Thyroid gland (tissue), 4 donors: Measurements from ENCODE around the gene KRT86. TPM values are rescaled to one million over a fixed set of nuclear protein-coding genes. Genes with fewer than 3 reads are reported as not detected.

Experiments used
- DNase-seq, 2 donors: peaks; one replicate each; pipeline ENCODE4 v3.0.0-alpha.2; 2019
- H3K27ac ChIP-seq, 3 donors: fragments of 200-600 bp; sonication (generic); 1 replicate in 2 of 3; 2 replicates in 1 of 3; pipeline ENCODE4 v1.5.1; 2016 to 2019; ENCODE audit warnings: mild to moderate bottlenecking in 1 of 3, moderate library complexity in 1 of 3
- H3K27me3 ChIP-seq: fragments of 200-600 bp; sonication (generic); one replicate; pipeline ENCODE4 v1.5.1; 2019
- H3K36me3 ChIP-seq, 2 donors: fragments of 200-600 bp; sonication (generic); one replicate each; pipeline ENCODE4 v1.5.1; 2016 to 2019
- H3K4me1 ChIP-seq, 2 donors: fragments of 200-600 bp; sonication (generic); one replicate each; pipeline ENCODE4 v1.5.1; 2017 to 2019
- H3K4me3 ChIP-seq, 3 donors: fragments of 200-600 bp; sonication (generic); replicated peaks in 1 of 3; 1 replicate in 2 of 3; 2 replicates in 1 of 3; pipeline ENCODE4 v1.5.1; 2016; ENCODE audit warnings: mild to moderate bottlenecking in 1 of 3
- H3K9me3 ChIP-seq: fragments of 200-600 bp; sonication (generic); one replicate; pipeline ENCODE4 v1.5.1; 2017
- CTCF ChIP-seq, 6 experiments: fragments of 200-600 bp in 3 of 6; fragments of 450-650 bp in 3 of 6; sonication (generic) in 3 of 6; IDR thresholded peaks; one replicate each; pipeline ENCODE4 v1.5.1; 2016 to 2019; ENCODE audit warnings: antibody characterized with exemption in 6 of 6, mild to moderate bottlenecking in 2 of 6, inconsistent platforms in 1 of 6, moderate library complexity in 1 of 6
- POLR2A ChIP-seq, 2 donors: fragments of 450-650 bp; IDR thresholded peaks; one replicate each; pipeline ENCODE4 v1.6.1; 2017; ENCODE audit warnings: antibody characterized with exemption in 2 of 2, mild to moderate bottlenecking in 2 of 2, moderate library complexity in 1 of 2
- WGBS, 2 donors: methylation state at CpG; one replicate each; pipeline ENCODE4 v1.1.5; 2017; 5-methylcytosine and 5-hydroxymethylcytosine counted together
- intact Hi-C: fragments of 100-400 bp; cut with DNase I; formaldehyde crosslinking; loops from one replicate; pipeline ENCODE4 v1.15.1; 2023
- total RNA-seq, 4 donors: library from RNA; depleted of rRNA; stranded (reverse); fragments of >200 nt; gene quantifications; one replicate each; pipeline ENCODE4 v1.2.3, GENCODE V29; 2016

KRT86 gene
- total RNA-seq, 4 donors from 2014 or later = 0.13 to 1.1 (median 0.42) TPM

GRCh38 chr12:52334185-52334584 is 59.7 kb downstream of the KRT86 start:
- Histone ChIP-seq H3K4me1 (peaks cover 6 to 16% of the 10 kb centered on the region in 2 donors), H3K9me3 (no peaks in the 10 kb centered on the region), H3K27ac (no peak overlapping the region), H3K36me3 (no peaks in the 10 kb centered on the region), H3K4me3 (no peak overlapping the region), H3K27me3 (no peaks in the 10 kb centered on the region)
- TF ChIP-seq POLR2A (IDR thresholded peaks at IDR 0.05) (no peak), CTCF (IDR thresholded peaks at IDR 0.05) (no peak)
- no peak for DNase-seq
- 96% methylated on average over 3 of the region's 3 CpGs for whole genome bisulfite sequencing, 2 donors
- intact Hi-C loops = no loop called here

DNA sequence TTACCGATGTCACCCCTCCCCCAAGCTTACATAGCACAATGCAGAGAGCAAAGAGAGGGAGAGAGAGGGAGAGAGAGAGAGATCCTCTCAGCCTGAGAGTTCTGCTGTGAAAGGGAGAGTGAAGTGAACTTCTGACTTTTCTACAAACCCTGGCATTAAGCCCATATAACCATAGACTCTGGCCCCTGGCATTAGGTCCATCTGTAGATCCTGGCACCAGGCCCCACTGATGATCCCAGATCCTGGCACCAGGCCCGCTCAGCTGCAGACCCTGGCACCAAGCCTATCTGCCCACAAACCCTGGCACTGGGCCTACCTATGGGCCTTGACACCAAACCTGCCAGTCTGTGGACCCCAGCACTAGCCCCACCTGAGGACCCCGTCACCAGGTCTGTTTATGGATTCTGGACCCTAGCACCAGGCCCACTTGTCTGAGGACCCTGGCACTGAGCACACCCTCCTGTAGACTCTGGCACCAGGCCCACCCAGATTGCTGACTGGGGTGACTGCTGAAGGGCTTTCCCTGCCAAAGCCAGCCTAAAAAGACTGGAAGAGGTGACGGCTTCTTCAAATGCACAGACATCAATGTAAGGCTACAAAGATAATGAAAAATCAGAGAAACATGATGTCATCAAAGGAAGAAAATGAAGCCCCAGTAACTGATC is 61.3 kb downstream of the KRT86 start:
- Histone ChIP-seq H3K4me1 (peaks cover 6 to 20% of the 10 kb centered on the region in 2 donors), H3K9me3 (no peaks in the 10 kb centered on the region), H3K27me3 (no peaks in the 10 kb centered on the region), H3K4me3 (no peak overlapping the region), H3K27ac (no peak overlapping the region), H3K36me3 (no peaks in the 10 kb centered on the region)
- WGBS, 2 donors = 70 to 72% methylated on average over 3 to 4 of the region's 4 CpGs
- DNase-seq = no peak
- intact Hi-C loops = no loop called here
- TF ChIP-seq POLR2A (IDR thresholded peaks at IDR 0.05) (no peak), CTCF (IDR thresholded peaks at IDR 0.05) (no peak)

GRCh38 chr12:52336641-52337040 is 62.2 kb downstream of the KRT86 start:
- 61 to 80% methylated on average over 2 of the region's 2 CpGs for WGBS, 2 donors

DNA sequence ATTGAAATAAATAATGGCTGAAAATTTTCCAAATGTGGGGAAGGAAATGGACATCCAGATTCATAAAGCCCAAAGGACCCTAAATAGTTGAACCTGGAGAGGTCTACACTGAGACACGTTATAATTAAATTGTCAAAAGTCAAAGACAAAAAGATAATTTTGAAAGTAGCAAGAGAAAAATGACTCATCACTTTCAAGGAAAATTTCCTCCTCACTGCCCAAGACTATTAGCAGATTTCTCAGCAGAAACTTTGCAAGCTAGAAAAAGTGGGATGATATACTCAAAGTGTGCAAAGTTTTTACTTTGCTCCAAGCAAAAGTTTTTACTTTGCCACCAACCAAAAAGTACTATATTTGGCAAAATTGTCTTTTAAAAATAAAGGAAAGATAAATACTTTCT is 62.6 kb downstream of the KRT86 start:
- WGBS, 2 donors = 71 to 79% methylated on average over 1 of the region's 1 CpG
- intact Hi-C loops = no loop called here

More at GRCh38 chr12:52336641-52337040, 62.2 kb downstream of the KRT86 start:
- Histone ChIP-seq H3K4me3 (no peak overlapping the region), H3K36me3 (no peaks in the 10 kb centered on the region), H3K27ac (no peak overlapping the region), H3K27me3 (no peaks in the 10 kb centered on the region), H3K9me3 (no peaks in the 10 kb centered on the region), H3K4me1 (peaks cover 6 to 17% of the 10 kb centered on the region in 2 donors)
- no peak for TF ChIP-seq POLR2A (IDR thresholded peaks at IDR 0.05)
- TF ChIP-seq CTCF (IDR thresholded peaks at IDR 0.05) = no peak
- intact Hi-C loops = no loop called here
- no peak for DNase-seq

More for the DNA sequence above, 62.6 kb downstream of the KRT86 start:
- Histone ChIP-seq H3K27ac (no peak overlapping the region), H3K4me3 (no peak overlapping the region), H3K36me3 (no peaks in the 10 kb centered on the region), H3K4me1 (peaks cover 5 to 13% of the 10 kb centered on the region in 2 donors), H3K27me3 (no peaks in the 10 kb centered on the region), H3K9me3 (no peaks in the 10 kb centered on the region)
- TF ChIP-seq POLR2A (IDR thresholded peaks at IDR 0.05) (no peak), CTCF (IDR thresholded peaks at IDR 0.05) (no peak)
- no peak for DNase-seq
